Gastroesophageal sphincter (tissue), 4 donors: ENCODE results near the gene FANK1. TPM values are rescaled to one million over a fixed set of nuclear protein-coding genes. Genes with fewer than 3 reads are reported as not detected.
"Not testable (repeated sequence)": the region's sequence is repeated elsewhere in the genome, so short reads cannot be mapped to it uniquely, and the experiment has no call there.

Experiments used
- ATAC-seq: fragments of 150-250 bp; one replicate; pipeline ENCODE4 v1.9.1; 2016; ENCODE audit warnings: mild to moderate bottlenecking, moderate library complexity
- H3K27ac ChIP-seq, 4 donors: fragments of 200-600 bp; sonication (generic) in 3 of 4; 1 replicate in 3 of 4; 2 replicates in 1 of 4; pipeline ENCODE4 v1.5.1; 2016 to 2019
- H3K27me3 ChIP-seq: fragments of 200-600 bp; sonication (generic); one replicate; pipeline ENCODE4 v1.5.1; 2019
- H3K36me3 ChIP-seq, 2 donors: fragments of 200-600 bp; sonication (generic); one replicate each; pipeline ENCODE4 v1.5.1; 2019; ENCODE audit warnings: control low read depth in 1 of 2
- H3K4me1 ChIP-seq, 3 donors: fragments of 200-600 bp; sonication (generic); 1 replicate in 2 of 3; 2 replicates in 1 of 3; pipeline ENCODE4 v1.5.1; 2016 to 2019; ENCODE audit warnings: control low read depth in 2 of 3
- H3K4me3 ChIP-seq, 2 donors: fragments of 200-600 bp; sonication (generic); one replicate each; pipeline ENCODE4 v1.5.1; 2019; ENCODE audit warnings: mild to moderate bottlenecking in 1 of 2, moderate library complexity in 1 of 2
- H3K9me3 ChIP-seq, 3 donors: fragments of 200-600 bp; sonication (generic); one replicate each; pipeline ENCODE4 v1.5.1; 2017 to 2019; ENCODE audit warnings: control low read depth in 2 of 3
- CTCF ChIP-seq, 4 experiments: fragments of 200-600 bp in 2 of 4; fragments of 450-650 bp in 2 of 4; sonication (generic) in 1 of 4; IDR thresholded peaks; one replicate each; pipeline ENCODE4 v1.5.1; 2017 to 2019; ENCODE audit warnings: antibody characterized with exemption in 4 of 4, mild to moderate bottlenecking in 2 of 4, moderate library complexity in 2 of 4
- EP300 ChIP-seq: sonication (generic); formaldehyde crosslinking; IDR thresholded peaks from one replicate; pipeline ENCODE4 v1.6.1; 2017; ENCODE audit warnings: antibody characterized with exemption, mild to moderate bottlenecking
- POLR2A ChIP-seq, 2 donors: fragments of 450-650 bp; IDR thresholded peaks; one replicate each; pipeline ENCODE4 v1.6.1; 2017; ENCODE audit warnings: antibody characterized with exemption in 2 of 2, mild to moderate bottlenecking in 2 of 2, moderate library complexity in 1 of 2
- POLR2AphosphoS5 ChIP-seq: sonication (generic); formaldehyde crosslinking; IDR thresholded peaks from one replicate; pipeline ENCODE4 v1.6.1; 2017; ENCODE audit warnings: antibody characterized with exemption
- WGBS, 2 donors: methylation state at CpG; one replicate each; pipeline ENCODE4 v1.1.5; 2018; ENCODE audit warnings: low coverage in 1 of 2; 5-methylcytosine and 5-hydroxymethylcytosine counted together
- total RNA-seq, 4 donors: library from RNA; depleted of rRNA; stranded (reverse); fragments of >200 nt; gene quantifications; one replicate each; pipeline ENCODE4 v1.1.0, GENCODE V29; 2016

FANK1 gene
- total RNA-seq, 4 donors from 2014 or later = 0.81 to 1.7 (median 0.93) TPM; not detected in 1

GRCh38 chr10:125961743-125962142 is 65.4 kb downstream of the FANK1 start:
- peaks cover 0 to 27% (median 0%) of the 10 kb centered on the region in 3 donors for H3K9me3 ChIP-seq
- TF ChIP-seq EP300 (no peak), CTCF (IDR thresholded peaks at IDR 0.05) (no peak), POLR2AphosphoS5 (no peak), POLR2A (IDR thresholded peaks at IDR 0.05) (no peak)
- no peak overlapping the region for H3K4me3 ChIP-seq
- ATAC-seq = no peak
- no peak overlapping the region for H3K27ac ChIP-seq
- no peaks in the 10 kb centered on the region for H3K36me3 ChIP-seq
- H3K27me3 ChIP-seq = no peaks in the 10 kb centered on the region
- WGBS, 2 donors = 57 to 82% methylated on average over 1 of the region's 1 CpG
- no peaks in the 10 kb centered on the region for H3K4me1 ChIP-seq

GRCh38 chr10:125962200-125962599 is 65.8 kb downstream of the FANK1 start:
- no peak for TF ChIP-seq POLR2AphosphoS5
- no peak for TF ChIP-seq EP300
- no peak for TF ChIP-seq POLR2A (IDR thresholded peaks at IDR 0.05)
- TF ChIP-seq CTCF (IDR thresholded peaks at IDR 0.05) = no peak
- peaks cover 0 to 27% (median 0%) of the 10 kb centered on the region in 3 donors for H3K9me3 ChIP-seq
- ATAC-seq = no peak
- H3K27me3 ChIP-seq = no peaks in the 10 kb centered on the region
- no peak overlapping the region for H3K27ac ChIP-seq
- no peak overlapping the region for H3K4me3 ChIP-seq
- no peaks in the 10 kb centered on the region for H3K36me3 ChIP-seq
- no peaks in the 10 kb centered on the region for H3K4me1 ChIP-seq
- WGBS, 2 donors = 88 to 89% methylated on average over 3 of the region's 3 CpGs

- Histone ChIP-seq H3K27me3 (no peaks in the 10 kb centered on the region), H3K4me3 (no peak overlapping the region), H3K27ac (no peak overlapping the region), H3K4me1 (no peaks in the 10 kb centered on the region), H3K36me3 (no peaks in the 10 kb centered on the region), H3K9me3 (peaks cover 0 to 27% (median 0%) of the 10 kb centered on the region in 3 donors)
- no peak for ATAC-seq
- 100% methylated on average over 2 of the region's 2 CpGs; no CpG with 5 or more reads in 1 of the 2 donors for WGBS, 2 donors
- no peak for TF ChIP-seq POLR2A (IDR thresholded peaks at IDR 0.05)
- TF ChIP-seq EP300 = no peak
- no peak for TF ChIP-seq CTCF (IDR thresholded peaks at IDR 0.05)
Measured at GRCh38 chr10:125964558-125964957, 68.2 kb downstream of the FANK1 start.

GRCh38 chr10:125967533-125967932 is 71.2 kb downstream of the FANK1 start:
- WGBS, 2 donors = 85 to 88% methylated on average over 1 of the region's 1 CpG
- TF ChIP-seq POLR2AphosphoS5 (no peak), POLR2A (IDR thresholded peaks at IDR 0.05) (no peak), CTCF (IDR thresholded peaks at IDR 0.05) (no peak), EP300 (no peak)
- no peaks in the 10 kb centered on the region for H3K36me3 ChIP-seq
- no peaks in the 10 kb centered on the region for H3K27me3 ChIP-seq
- H3K27ac ChIP-seq = no peak overlapping the region
- H3K9me3 ChIP-seq = no peaks in the 10 kb centered on the region
- H3K4me3 ChIP-seq = no peak overlapping the region
- ATAC-seq = no peak
- H3K4me1 ChIP-seq = no peaks in the 10 kb centered on the region

GRCh38 chr10:125970077-125970630 is 73.8 kb downstream of the FANK1 start:
- H3K9me3 ChIP-seq, ATAC-seq: not testable (repeated sequence)
- WGBS, 2 donors = 100% methylated on average over 1 of the region's 36 CpGs; no CpG with 5 or more reads in 1 of the 2 donors

More at GRCh38 chr10:125970077-125970630, 73.8 kb downstream of the FANK1 start:
- not testable (repeated sequence) for H3K36me3 ChIP-seq, H3K27ac ChIP-seq, H3K4me1 ChIP-seq, H3K27me3 ChIP-seq, H3K4me3 ChIP-seq
